Hematopoietic multipotent progenitor cell treated with erythropoietin and hydrocortisone succinate and interleukin-3 and kit ligand, for 6 days (in vitro differentiated cells): Measurements from ENCODE around the gene CDH23.
A peak's percentile ranks its signal among the peaks of the same experiment; 100 is the strongest.

Source experiments
- DNase-seq: peaks from one replicate; pipeline ENCODE4 v3.0.0-alpha.2; 2015

Gene CDH23

GRCh38 chr10:71371750-71372166 is 25.0 kb upstream of the CDH23 start:
- peak; percentile 35 for DNase-seq

DNA sequence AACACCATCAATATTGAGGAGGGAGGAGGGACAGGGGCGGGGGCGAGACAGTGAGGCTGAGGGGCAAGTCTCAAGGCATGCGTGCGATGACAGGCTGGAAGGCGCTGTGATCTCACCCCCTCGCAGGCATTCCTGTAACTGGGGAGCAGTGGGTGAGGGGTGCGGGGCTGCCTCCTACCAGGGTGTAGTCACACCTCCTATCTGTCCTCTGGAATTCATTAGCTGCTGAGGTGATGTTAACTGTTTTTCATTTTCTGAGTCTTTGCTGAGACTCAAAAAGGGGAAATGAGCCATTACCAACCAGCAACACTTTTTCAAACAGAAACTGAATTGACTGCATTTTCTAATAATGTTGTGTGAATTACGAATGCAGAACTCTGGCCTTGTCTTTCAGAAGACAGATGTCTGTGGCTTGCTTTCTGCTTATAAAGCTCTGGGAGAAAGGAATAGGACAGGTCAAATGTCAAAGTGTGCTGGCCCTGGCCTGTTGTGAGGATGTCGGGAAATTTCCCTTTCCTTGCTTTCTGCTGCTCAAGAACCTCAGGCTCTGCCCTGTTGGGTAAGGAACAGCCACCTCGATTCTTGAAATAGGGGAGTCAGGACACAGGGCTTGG is 23.7 kb upstream of the CDH23 start:
- no peak for DNase-seq

DNA sequence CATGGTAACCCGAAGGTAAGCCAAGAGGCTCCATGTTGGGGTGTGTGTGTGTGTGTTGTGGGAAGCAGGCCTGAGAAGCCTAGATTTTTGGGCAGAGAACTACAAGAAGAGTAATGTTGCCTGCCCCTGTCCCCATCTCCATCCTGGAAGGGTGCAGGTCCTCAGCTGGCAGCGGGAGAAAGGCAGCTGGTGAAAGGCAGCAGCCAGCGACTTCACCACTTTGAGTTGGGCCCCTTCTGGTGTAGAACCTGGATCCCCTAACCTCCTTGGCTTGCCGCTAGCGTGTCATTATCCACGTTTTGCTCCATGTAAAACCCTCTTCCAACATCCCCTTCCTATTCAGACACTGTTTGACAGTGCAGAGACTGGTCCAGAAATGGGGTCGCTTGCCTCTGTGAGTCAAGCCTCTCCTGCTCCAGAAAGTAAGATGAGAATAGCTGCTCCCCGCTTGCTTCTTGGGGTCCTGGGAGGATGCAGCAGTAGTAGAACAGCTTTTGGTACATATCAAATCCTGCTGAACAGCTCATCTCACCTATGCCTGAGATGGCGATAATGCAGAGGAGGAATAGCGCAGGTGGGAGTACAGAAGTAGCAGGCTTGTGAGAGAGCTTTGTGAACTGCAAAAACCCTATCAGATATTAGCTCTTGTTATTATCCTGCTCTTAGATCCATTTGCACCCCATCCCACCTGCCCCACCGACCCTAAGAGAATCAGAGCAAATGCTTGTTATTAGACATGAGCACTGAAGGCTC is 22.1 kb upstream of the CDH23 start:
- no peak for DNase-seq

- no peak for DNase-seq
Measured at GRCh38 chr10:71375952-71376351, 20.8 kb upstream of the CDH23 start.

DNA sequence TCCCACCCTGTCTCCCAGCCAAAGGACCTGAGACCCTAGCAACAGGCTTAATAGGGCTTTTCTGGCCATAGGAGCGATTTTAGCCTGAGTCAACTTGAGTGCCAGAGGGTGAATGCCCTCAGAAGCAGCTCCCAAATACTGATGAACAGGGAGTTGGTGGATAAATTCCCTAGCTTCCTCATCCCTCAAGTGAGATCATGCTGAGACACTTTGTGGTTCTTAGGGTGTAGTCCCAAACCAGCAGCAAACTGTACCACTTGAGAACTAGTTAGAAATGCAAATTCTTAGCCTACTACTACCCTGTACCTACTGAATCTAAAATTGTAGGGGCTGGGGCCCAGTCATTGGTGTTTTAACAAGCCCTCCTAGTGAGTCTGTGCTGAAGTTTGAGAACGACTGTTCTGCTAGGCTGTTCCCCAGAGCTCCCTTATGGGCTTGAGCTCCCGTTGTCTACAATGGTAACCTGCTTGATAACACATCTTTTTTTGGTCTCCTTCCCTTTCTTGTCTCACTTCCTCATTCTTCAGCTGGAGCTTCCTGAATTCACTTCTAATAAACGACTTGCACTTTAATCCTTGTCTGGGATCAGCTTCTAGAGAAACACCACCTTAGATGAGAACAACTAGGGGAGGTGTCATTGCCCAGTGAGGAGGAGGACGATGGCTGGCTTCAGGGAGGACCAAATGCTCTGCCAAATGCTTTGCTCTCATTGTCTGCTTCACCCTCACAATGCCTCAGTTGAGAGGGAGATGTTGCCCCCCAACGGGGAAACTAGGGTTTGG is 18.2 kb upstream of the CDH23 start:
- peak; percentile 47 for DNase-seq

GRCh38 chr10:71379118-71379766 is 17.5 kb upstream of the CDH23 start:
- no peak for DNase-seq

DNA sequence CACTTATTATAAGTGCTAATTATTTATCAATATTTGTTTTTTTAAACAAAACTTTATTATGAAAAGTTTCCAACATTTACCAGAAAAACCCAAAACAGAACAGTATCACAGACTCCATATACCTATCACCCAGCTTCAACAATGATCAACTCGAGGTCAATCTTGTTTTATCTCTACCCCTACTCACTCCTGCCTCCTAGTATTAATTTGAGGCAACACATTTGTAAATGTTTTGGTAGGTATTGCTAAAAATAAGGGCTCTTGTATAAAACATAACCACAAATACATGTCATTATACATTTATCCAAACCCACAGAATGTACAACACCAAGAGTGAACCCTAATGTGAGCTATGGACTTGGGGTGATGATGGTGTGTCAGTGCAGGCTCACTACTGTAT is 15.9 kb upstream of the CDH23 start:
- DNase-seq: no peak

GRCh38 chr10:71381611-71382010 is 15.1 kb upstream of the CDH23 start:
- no peak for DNase-seq

- no peak for DNase-seq
Measured at GRCh38 chr10:71382028-71382427, 14.7 kb upstream of the CDH23 start.

GRCh38 chr10:71382757-71383156 is 14.0 kb upstream of the CDH23 start:
- DNase-seq: peak; percentile 53

DNA sequence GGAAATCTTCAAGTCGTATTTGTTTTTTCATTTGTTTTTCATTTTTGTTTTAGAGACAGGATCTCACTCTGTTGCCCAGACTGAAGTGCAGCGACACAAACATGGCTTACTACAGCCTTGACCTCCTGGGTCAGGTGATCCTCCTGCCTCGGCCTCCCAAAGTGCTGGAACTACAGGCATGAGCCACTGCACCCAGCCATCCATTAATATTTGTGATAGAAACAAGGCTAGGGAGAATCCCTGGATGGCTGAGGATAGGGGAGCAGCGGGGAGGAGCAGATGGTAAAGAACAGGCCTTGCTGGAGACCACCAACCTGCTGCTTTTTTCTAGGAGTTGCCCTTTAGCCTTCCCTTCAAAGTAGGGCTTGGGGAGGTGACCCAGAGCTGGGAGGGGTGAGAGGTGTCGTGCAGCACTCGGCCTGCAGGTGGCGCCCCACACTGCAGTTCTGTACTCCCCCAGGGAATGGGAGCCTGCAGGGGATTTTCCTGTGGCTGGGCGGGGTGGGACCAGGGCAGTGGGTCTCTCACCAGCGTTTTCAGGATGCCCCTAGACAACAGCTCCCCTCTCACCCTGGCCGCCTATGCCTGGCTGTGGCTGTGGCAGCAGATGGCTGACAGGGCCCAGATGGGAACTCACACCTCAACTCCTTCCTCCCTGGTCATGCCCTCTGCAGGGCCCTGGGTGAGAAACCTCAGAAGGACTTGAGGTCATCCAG is 12.6 kb upstream of the CDH23 start:
- DNase-seq: peak; percentile 73

GRCh38 chr10:71388171-71388570 is 8.5 kb upstream of the CDH23 start:
- DNase-seq: no peak

- DNase-seq: no peak
Measured at GRCh38 chr10:71388583-71389310, 8.0 kb upstream of the CDH23 start.

GRCh38 chr10:71389768-71390460 is 6.8 kb upstream of the CDH23 start:
- no peak for DNase-seq

GRCh38 chr10:71390461-71390835 is 6.3 kb upstream of the CDH23 start:
- DNase-seq: no peak

DNA sequence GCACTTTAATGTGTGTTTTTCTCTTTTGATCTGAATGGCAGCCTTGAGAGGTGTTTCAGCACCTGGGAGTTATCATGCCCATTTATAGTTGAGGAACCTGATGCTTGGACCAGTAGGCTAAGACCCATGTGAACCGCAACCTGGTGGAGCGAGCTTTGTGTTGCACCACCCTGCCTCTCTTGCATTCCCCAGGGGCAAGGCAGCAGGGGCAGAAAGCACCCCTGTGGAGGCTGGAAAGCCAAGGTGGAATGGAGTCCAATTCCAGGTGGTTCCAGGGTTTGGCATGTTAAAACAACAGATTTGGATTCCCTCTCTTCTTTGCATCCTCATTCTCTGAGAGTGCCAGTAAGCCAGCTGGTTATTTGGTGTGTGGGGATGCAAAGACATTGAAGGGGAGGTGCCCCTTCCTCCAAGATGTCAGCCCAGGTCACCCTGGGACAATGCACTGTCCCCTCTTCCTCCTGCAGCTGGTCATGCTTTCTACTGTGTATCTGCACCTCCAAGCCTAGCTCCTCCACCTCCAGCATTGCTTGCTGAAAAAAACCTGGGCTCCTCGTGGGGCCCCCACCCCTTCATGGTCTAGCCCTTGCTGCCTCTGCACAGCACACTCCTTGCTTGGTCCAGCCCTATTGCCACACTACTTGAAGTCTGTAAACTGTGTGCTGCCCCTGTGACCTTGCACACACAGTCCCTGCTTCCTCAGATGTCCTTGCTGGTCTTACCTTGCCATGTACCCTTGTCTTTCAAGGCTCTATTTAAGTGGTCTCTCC is 5.6 kb upstream of the CDH23 start:
- no peak for DNase-seq

GRCh38 chr10:71391701-71392100 is 5.0 kb upstream of the CDH23 start:
- no peak for DNase-seq

GRCh38 chr10:71392292-71392691 is 4.4 kb upstream of the CDH23 start:
- DNase-seq: no peak

- no peak for DNase-seq
Measured at GRCh38 chr10:71392791-71393781, 3.6 kb upstream of the CDH23 start.
